Neutrophil (primary cell): ENCODE measurements around the gene TMEM220.

Experiments used
- H3K27ac ChIP-seq: fragments of 200-600 bp; sonication (generic); 2 replicates; pipeline ENCODE4 v1.5.1; 2016; ENCODE audit warnings: mild to moderate bottlenecking, moderate library complexity
- H3K27me3 ChIP-seq: fragments of 200-600 bp; sonication (generic); 2 replicates; pipeline ENCODE4 v1.6.0; 2016; ENCODE audit warnings: mild to moderate bottlenecking
- H3K36me3 ChIP-seq: fragments of 200-600 bp; sonication (generic); 2 replicates; pipeline ENCODE4 v1.5.1; 2017
- H3K4me1 ChIP-seq, 2 experiments: fragments of 200-600 bp in 1 of 2; sonication (generic) in 1 of 2; 1 replicate in 1 of 2; 2 replicates in 1 of 2; pipeline versions ENCODE4 v1.5.1 to v1.6.1; 2013 to 2016; ENCODE audit warnings: low read depth in 1 of 2, low read length in 1 of 2, mild to moderate bottlenecking in 1 of 2, moderate library complexity in 1 of 2; ENCODE audit not compliant: control insufficient read depth in 1 of 2, insufficient read depth in 1 of 2
- H3K4me3 ChIP-seq, 2 experiments: fragments of 200-600 bp in 1 of 2; sonication (generic) in 1 of 2; 1 replicate in 1 of 2; 2 replicates in 1 of 2; pipeline ENCODE4 v1.5.1; 2013 to 2016; ENCODE audit warnings: low read depth in 1 of 2, low read length in 1 of 2, mild to moderate bottlenecking in 1 of 2, moderate library complexity in 1 of 2
- H3K9me3 ChIP-seq: fragments of 200-600 bp; sonication (generic); 2 replicates; pipeline ENCODE4 v1.5.1; 2016
- TF ChIP-seq, protein P1 (sequence below): fragments of 200-600 bp; sonication (generic); IDR thresholded peaks from 2 replicates; pipeline ENCODE4 v1.5.1; 2016; ENCODE audit warnings: antibody characterized with exemption

Gene TMEM220

DNA sequence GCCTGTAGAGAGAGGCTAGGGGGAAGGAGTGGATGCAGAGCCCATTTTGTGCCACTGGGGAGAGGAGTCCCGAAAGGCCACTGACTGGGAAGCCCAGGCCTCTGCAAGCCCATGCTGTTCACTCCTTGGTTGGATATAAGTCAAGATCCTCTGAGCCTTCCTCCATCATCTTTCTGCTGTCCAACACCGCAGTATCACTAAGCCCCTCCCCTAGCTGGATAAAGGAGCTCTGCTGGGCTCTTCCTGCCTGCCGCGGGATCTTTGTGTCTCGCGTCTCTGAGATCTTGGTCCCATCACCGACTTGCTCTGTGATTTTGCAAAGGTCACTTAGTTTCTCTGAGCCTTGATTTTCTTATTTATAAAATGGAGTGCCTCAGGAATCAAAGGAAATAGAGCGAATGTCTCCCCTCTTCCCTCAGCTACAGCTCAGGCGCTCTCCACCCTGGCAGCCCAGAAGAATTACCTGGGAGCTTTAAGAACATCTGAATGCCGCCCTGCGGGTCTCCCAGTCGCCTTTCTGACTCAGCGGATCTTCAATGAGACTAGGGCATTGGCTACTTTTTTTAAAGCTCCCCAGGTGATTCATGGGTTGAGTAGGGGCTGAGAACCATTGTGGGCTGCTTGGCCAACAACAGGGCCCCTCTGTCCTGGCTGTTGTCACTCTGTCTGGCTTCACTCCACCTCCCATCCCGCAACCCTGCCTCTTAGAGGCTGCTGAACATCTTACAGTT, 25.2 kb upstream of the TMEM220 start:
- Histone ChIP-seq H3K36me3 (no peaks in the 10 kb centered on the region), H3K27me3 (no peaks in the 10 kb centered on the region), H3K27ac (no peak overlapping the region), H3K4me3 (no peak overlapping the region), H3K9me3 (no peaks in the 10 kb centered on the region), H3K4me1 (no peaks in the 10 kb centered on the region)
- TF ChIP-seq, protein P1, sequence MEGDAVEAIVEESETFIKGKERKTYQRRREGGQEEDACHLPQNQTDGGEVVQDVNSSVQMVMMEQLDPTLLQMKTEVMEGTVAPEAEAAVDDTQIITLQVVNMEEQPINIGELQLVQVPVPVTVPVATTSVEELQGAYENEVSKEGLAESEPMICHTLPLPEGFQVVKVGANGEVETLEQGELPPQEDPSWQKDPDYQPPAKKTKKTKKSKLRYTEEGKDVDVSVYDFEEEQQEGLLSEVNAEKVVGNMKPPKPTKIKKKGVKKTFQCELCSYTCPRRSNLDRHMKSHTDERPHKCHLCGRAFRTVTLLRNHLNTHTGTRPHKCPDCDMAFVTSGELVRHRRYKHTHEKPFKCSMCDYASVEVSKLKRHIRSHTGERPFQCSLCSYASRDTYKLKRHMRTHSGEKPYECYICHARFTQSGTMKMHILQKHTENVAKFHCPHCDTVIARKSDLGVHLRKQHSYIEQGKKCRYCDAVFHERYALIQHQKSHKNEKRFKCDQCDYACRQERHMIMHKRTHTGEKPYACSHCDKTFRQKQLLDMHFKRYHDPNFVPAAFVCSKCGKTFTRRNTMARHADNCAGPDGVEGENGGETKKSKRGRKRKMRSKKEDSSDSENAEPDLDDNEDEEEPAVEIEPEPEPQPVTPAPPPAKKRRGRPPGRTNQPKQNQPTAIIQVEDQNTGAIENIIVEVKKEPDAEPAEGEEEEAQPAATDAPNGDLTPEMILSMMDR: no peak

DNA sequence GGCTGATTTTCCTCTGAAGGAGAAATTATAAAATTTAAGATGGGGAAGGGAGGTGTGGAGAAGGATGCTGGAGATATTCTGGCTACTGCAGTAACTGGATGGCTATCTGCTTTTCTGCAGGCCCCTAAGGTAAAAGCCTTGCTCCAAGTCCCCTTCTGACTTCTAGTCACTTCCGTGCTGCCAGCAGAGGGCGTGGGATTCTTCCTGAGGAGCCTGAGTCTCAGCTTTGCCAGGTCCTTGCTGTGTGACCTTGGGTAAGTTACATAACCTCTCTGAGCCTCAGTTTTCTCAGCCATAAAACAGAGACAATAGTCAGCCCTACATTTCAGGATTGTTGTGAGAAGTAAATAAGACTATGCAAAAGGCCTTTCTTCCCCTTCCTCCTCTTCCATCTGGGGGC, 24.3 kb upstream of the TMEM220 start:
- TF ChIP-seq, protein P1: no peak
- H3K27me3 ChIP-seq: no peaks in the 10 kb centered on the region

DNA sequence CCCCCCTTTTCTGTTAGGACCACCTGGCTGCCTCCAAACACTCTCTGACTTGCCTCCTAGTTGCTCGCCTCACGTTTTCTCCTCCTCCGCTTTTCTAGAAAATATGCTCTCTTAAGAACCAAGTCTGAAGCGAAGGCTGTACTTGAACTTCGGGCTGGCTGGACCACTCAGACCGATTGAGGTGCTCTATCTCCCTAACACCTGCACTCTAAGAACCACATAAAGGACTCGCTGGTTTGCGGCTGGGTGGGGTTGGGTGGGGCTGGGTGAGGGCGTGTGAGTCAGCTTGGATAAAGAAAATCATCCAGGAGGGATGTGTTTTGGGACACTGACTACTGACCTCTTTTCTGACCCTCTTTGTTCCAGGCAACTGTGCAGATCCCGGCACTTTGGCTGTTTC, 22.9 kb upstream of the TMEM220 start:
- H3K4me3 ChIP-seq: no peak overlapping the region
- H3K9me3 ChIP-seq: no peaks in the 10 kb centered on the region
- no peaks in the 10 kb centered on the region for H3K36me3 ChIP-seq
- H3K4me1 ChIP-seq: no peaks in the 10 kb centered on the region
- no peak overlapping the region for H3K27ac ChIP-seq
- TF ChIP-seq, protein P1: no peak
- no peaks in the 10 kb centered on the region for H3K27me3 ChIP-seq

More for the DNA sequence above, 24.3 kb upstream of the TMEM220 start:
- Histone ChIP-seq H3K27ac (no peak overlapping the region), H3K36me3 (no peaks in the 10 kb centered on the region), H3K4me1 (no peaks in the 10 kb centered on the region), H3K4me3 (no peak overlapping the region), H3K9me3 (no peaks in the 10 kb centered on the region)

DNA sequence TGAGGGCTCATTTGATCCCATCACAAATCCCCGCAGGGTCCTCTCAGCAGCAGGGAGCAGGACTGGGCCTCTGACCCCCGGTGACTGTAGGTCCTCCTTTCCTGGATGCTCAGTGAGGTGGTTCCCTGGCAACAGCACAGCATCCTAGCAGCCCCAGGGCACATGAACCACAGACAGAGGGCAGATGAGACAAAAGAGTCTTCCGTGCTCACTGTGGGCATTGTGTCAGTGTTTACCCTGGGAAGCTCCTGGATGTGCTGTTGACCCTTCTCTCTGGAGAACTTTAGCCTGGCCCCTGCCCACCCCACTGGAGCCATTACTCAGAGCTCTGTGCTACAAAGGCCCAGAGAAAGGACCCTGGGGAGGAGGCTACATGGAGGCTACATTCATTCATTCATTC, 21.7 kb upstream of the TMEM220 start:
- no peaks in the 10 kb centered on the region for H3K4me1 ChIP-seq
- no peaks in the 10 kb centered on the region for H3K9me3 ChIP-seq
- no peak overlapping the region for H3K27ac ChIP-seq
- no peaks in the 10 kb centered on the region for H3K27me3 ChIP-seq
- TF ChIP-seq, protein P1: no peak
- no peak overlapping the region for H3K4me3 ChIP-seq
- H3K36me3 ChIP-seq: no peaks in the 10 kb centered on the region

DNA sequence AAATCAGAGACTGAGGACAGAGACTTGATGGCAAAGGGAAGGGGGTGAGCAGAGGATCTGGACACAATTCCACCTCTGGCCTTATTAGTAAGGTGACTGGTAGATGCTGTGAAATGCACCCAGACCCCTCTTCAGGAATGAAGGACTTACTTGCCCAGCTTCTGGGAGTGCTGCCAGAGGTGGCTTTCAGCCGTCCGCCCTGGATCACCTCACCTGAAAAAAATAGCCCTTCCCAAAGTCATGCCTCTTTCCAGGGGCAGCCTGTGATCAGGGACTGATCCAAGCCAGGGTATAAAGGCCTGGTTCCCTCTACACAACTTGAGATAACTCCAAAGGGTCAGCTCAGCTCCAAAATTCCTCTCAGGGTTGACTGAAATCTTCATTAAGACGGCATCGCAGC, 20.4 kb upstream of the TMEM220 start:
- H3K27ac ChIP-seq: no peak overlapping the region
- H3K27me3 ChIP-seq: no peaks in the 10 kb centered on the region

More for the DNA sequence above, 20.4 kb upstream of the TMEM220 start:
- Histone ChIP-seq H3K36me3 (no peaks in the 10 kb centered on the region), H3K4me3 (no peak overlapping the region), H3K4me1 (no peaks in the 10 kb centered on the region), H3K9me3 (no peaks in the 10 kb centered on the region)
- TF ChIP-seq, protein P1: no peak
